Astrocyte of the spinal cord (primary cell): ENCODE results near the gene ABHD12.

Experiments used
- DNase-seq: peaks from one replicate; pipeline ENCODE4 v3.0.0; 2011; ENCODE audit warnings: low read depth, low spot score
- H3K4me3 ChIP-seq: 2 replicates; pipeline ENCODE4 v1.5.1; 2011; ENCODE audit warnings: low read depth, mild to moderate bottlenecking, low read length, moderate library complexity
- CTCF ChIP-seq: IDR thresholded peaks from 2 replicates; pipeline ENCODE4 v1.5.1; 2012; ENCODE audit warnings: low read depth, mild to moderate bottlenecking, low read length, inconsistent platforms
- in situ Hi-C: cut with HindIII; loops from 2 replicates; pipeline ENCODE4 v1.10.0; 2017; ENCODE audit warnings: low sequenced_read_pairs

The ABHD12 gene

GRCh38 chr20:25295386-25296093 is 95.1 kb downstream of the ABHD12 start:
- DNase-seq: no peak
- in situ Hi-C loops: no loop called here
- no peak overlapping the region for H3K4me3 ChIP-seq
- TF ChIP-seq CTCF: no peak

GRCh38 chr20:25294459-25295385 is 95.9 kb downstream of the ABHD12 start:
- in situ Hi-C loops: no loop called here

GRCh38 chr20:25293910-25294458 is 96.7 kb downstream of the ABHD12 start:
- DNase-seq: no peak
- H3K4me3 ChIP-seq: no peak overlapping the region
- in situ Hi-C loops: no loop called here
- no peak for TF ChIP-seq CTCF

More at GRCh38 chr20:25294459-25295385, 95.9 kb downstream of the ABHD12 start:
- no peak overlapping the region for H3K4me3 ChIP-seq
- peak; percentile 38 for DNase-seq
- peak; percentile 93 for TF ChIP-seq CTCF

GRCh38 chr20:25293507-25293906 is 97.1 kb downstream of the ABHD12 start:
- no peak for TF ChIP-seq CTCF
- in situ Hi-C loops: no loop called here
- DNase-seq: no peak
- no peak overlapping the region for H3K4me3 ChIP-seq

GRCh38 chr20:25292176-25292891 is 98.3 kb downstream of the ABHD12 start:
- H3K4me3 ChIP-seq: no peak overlapping the region
- DNase-seq: no peak
- in situ Hi-C loops: no loop called here
- no peak for TF ChIP-seq CTCF
